Spleen (tissue), 7 donors: ENCODE measurements around the gene RAB25.

Experiments used
- POLR2A ChIP-seq, 3 donors: fragments of 450-650 bp; IDR thresholded peaks; one replicate each; pipeline ENCODE4 v1.5.1; 2017; ENCODE audit warnings: antibody characterized with exemption in 3 of 3, mild to moderate bottlenecking in 1 of 3
- POLR2AphosphoS5 ChIP-seq, 3 donors: sonication (generic); formaldehyde crosslinking; IDR thresholded peaks; one replicate each; pipeline ENCODE4 v1.5.1; 2017; ENCODE audit warnings: antibody characterized with exemption in 3 of 3
- TF ChIP-seq, protein P1 (sequence below), 11 experiments: fragments of 200-600 bp in 7 of 11; fragments of 450-650 bp in 4 of 11; sonication (generic) in 4 of 11; IDR thresholded peaks in 8 of 11; conservative IDR thresholded peaks in 3 of 11; 1 replicate in 7 of 11; 2 replicates in 4 of 11; pipeline versions ENCODE4 v1.4.0 to v1.8.0; 2016 to 2021; ENCODE audit warnings: antibody characterized with exemption in 11 of 11, inconsistent platforms in 4 of 11, mild to moderate bottlenecking in 1 of 11
- donor health status: DM: no; HTN: no; CAD: no; lungs with moderate emphysema.
- donor health status: DM: no; HTN: no; CAD: no.
- donor health status: DM: no; HTN: no; CAD: no.

DNA sequence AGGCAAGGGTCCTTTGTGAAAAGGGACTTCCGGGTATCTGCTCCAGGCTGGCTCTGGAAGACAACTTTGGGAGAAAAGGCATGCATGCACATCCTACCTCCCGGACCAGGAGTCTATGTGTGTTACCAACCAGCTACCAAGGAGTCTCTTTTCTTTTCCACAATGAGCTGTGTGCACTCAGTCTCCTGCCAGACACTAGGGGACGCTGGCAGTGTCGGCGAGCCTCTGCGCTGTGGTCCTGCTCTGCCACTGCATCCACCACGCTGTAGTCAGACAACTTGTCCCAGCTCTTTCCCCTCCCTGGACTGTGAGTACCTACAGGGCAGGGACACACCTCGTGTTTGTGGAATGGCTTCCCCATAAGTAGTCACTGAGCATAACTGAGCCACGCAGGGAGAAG, 35.1 kb upstream of the RAB25 start:
- TF ChIP-seq, protein P1, sequence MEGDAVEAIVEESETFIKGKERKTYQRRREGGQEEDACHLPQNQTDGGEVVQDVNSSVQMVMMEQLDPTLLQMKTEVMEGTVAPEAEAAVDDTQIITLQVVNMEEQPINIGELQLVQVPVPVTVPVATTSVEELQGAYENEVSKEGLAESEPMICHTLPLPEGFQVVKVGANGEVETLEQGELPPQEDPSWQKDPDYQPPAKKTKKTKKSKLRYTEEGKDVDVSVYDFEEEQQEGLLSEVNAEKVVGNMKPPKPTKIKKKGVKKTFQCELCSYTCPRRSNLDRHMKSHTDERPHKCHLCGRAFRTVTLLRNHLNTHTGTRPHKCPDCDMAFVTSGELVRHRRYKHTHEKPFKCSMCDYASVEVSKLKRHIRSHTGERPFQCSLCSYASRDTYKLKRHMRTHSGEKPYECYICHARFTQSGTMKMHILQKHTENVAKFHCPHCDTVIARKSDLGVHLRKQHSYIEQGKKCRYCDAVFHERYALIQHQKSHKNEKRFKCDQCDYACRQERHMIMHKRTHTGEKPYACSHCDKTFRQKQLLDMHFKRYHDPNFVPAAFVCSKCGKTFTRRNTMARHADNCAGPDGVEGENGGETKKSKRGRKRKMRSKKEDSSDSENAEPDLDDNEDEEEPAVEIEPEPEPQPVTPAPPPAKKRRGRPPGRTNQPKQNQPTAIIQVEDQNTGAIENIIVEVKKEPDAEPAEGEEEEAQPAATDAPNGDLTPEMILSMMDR (IDR thresholded peaks at IDR 0.05 in 8 of 11, conservative IDR thresholded peaks at IDR 0.05 in 3 of 11): peak in 7 of 11 experiments; percentile 8 to 43 (median 20)
- TF ChIP-seq POLR2AphosphoS5 (IDR thresholded peaks at IDR 0.05): no peak
- TF ChIP-seq POLR2A (IDR thresholded peaks at IDR 0.05): no peak
